ENCODE data around the gene CSTF1. TPM values are rescaled to one million over a fixed set of nuclear protein-coding genes. Genes with fewer than 3 reads are reported as not detected.
A peak's percentile ranks its signal among the peaks of the same experiment; 100 is the strongest.

Gene CSTF1
- total and polyA plus RNA-seq, 8 donors, result 30.0 to 44.6 (median 41.5) TPM

GRCh38 chr20:56347628-56348304, 44.7 kb upstream of the CSTF1 start:
- no peak overlapping the region for H3K4me3 ChIP-seq
- no peak for ATAC-seq
- H3K9me3 ChIP-seq, result no peaks in the 10 kb centered on the region
- no peaks in the 10 kb centered on the region for H3K36me3 ChIP-seq
- intact Hi-C loops (cut with DNase I), result no loop called here
- no peak for DNase-seq
- TF ChIP-seq, protein P1, sequence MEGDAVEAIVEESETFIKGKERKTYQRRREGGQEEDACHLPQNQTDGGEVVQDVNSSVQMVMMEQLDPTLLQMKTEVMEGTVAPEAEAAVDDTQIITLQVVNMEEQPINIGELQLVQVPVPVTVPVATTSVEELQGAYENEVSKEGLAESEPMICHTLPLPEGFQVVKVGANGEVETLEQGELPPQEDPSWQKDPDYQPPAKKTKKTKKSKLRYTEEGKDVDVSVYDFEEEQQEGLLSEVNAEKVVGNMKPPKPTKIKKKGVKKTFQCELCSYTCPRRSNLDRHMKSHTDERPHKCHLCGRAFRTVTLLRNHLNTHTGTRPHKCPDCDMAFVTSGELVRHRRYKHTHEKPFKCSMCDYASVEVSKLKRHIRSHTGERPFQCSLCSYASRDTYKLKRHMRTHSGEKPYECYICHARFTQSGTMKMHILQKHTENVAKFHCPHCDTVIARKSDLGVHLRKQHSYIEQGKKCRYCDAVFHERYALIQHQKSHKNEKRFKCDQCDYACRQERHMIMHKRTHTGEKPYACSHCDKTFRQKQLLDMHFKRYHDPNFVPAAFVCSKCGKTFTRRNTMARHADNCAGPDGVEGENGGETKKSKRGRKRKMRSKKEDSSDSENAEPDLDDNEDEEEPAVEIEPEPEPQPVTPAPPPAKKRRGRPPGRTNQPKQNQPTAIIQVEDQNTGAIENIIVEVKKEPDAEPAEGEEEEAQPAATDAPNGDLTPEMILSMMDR (IDR thresholded peaks at IDR 0.05), result no peak
- peaks cover 4 to 74% of the 10 kb centered on the region in 2 donors for H3K27me3 ChIP-seq
- peaks cover 0 to 5% of the 10 kb centered on the region in 2 donors for H3K4me1 ChIP-seq
- H3K27ac ChIP-seq, result no peak overlapping the region

- H3K4me1 ChIP-seq, result peaks cover 0 to 5% of the 10 kb centered on the region in 2 donors
- H3K9me3 ChIP-seq, result no peaks in the 10 kb centered on the region
- peaks cover 4 to 68% of the 10 kb centered on the region in 2 donors for H3K27me3 ChIP-seq
- no peak for ATAC-seq
- TF ChIP-seq, protein P1 (IDR thresholded peaks at IDR 0.05), result no peak
- H3K36me3 ChIP-seq, result no peaks in the 10 kb centered on the region
- no peak overlapping the region for H3K27ac ChIP-seq
- peak in 1 of 4 donors; percentile 20 for DNase-seq
- intact Hi-C loops (cut with DNase I), result no loop called here
- H3K4me3 ChIP-seq, result no peak overlapping the region
Measured at GRCh38 chr20:56348305-56348693, 44.1 kb upstream of the CSTF1 start.

DNA sequence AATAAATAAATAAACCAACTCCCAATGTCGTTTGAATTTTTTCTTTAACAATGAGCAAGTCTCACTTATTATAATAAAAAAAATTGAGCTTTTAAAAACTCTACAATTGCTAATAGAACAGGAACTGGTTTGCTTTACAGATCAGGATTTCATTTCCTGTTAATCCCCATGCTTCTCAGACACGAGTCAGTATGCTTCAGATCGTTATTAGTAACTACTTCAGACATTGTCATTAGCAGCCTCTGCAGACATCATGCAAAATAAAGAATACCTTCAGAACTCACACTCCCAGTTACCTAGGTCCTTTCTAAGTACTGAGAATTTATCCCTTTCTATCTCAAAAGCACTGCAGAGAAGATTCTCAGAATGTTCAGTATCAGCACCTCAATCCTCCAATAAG, 43.7 kb upstream of the CSTF1 start:
- intact Hi-C loops (cut with DNase I), result no loop called here
- peaks cover 0 to 4% of the 10 kb centered on the region in 2 donors for H3K4me1 ChIP-seq
- TF ChIP-seq, protein P1 (IDR thresholded peaks at IDR 0.05), result no peak
- no peak overlapping the region for H3K27ac ChIP-seq
- no peaks in the 10 kb centered on the region for H3K9me3 ChIP-seq
- H3K4me3 ChIP-seq, result no peak overlapping the region
- no peaks in the 10 kb centered on the region for H3K36me3 ChIP-seq
- DNase-seq (no peak), ATAC-seq (no peak)
- H3K27me3 ChIP-seq, result peaks cover 0 to 64% of the 10 kb centered on the region in 2 donors

- Histone ChIP-seq H3K27me3 (peaks cover 0 to 43% of the 10 kb centered on the region in 2 donors), H3K27ac (no peak overlapping the region), H3K4me1 (no peaks in the 10 kb centered on the region), H3K4me3 (no peak overlapping the region), H3K36me3 (no peaks in the 10 kb centered on the region), H3K9me3 (no peaks in the 10 kb centered on the region)
- intact Hi-C loops (cut with DNase I), result no loop called here
- ATAC-seq (no peak), DNase-seq (no peak)
- TF ChIP-seq, protein P1 (IDR thresholded peaks at IDR 0.05), result no peak
Measured at GRCh38 chr20:56350842-56351241, 41.6 kb upstream of the CSTF1 start.

DNA sequence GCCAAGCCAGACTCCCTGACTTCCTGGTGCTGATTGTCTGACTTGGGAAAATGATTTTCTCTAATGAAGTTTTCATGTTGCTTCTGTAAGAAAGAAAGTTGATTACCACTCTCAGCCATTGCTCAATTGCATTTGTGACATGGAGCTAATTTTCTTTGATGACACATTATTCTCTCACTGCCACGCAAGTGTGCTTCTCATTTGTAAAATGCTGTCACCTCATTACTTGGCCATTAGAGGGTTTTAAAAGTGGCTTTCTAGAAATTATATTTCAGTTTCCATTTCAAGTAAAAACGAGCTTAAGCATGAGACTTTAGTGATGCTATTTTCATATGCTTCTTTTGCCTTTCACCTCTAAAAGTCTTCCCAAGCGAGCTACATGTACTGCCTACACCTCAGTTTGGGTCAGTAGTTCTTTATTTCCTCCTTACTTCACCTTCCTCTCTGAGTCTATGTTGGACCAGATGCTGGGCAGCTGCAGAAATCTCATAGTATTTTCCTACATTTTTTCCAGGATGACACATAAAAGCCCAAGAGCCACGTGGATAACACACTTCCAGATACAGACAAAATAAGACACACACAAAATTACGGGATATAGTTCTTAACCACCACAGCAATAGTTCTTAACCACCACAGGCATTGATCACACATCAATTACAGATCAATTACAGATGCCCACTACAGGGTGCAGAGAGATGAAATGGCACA, 39.9 kb upstream of the CSTF1 start:
- no peaks in the 10 kb centered on the region for H3K4me1 ChIP-seq
- DNase-seq (no peak), ATAC-seq (no peak)
- no peak overlapping the region for H3K4me3 ChIP-seq
- peaks cover 0 to 29% of the 10 kb centered on the region in 2 donors for H3K27me3 ChIP-seq
- H3K36me3 ChIP-seq, result no peaks in the 10 kb centered on the region
- intact Hi-C loops (cut with DNase I), result no loop called here
- no peaks in the 10 kb centered on the region for H3K9me3 ChIP-seq
- no peak overlapping the region for H3K27ac ChIP-seq
- TF ChIP-seq, protein P1 (IDR thresholded peaks at IDR 0.05), result no peak

All from left lung (tissue), 10 donors.